Keratinocyte (primary cell): ENCODE data around the gene NPIPA2. TPM values are rescaled to one million over a fixed set of nuclear protein-coding genes. Genes with fewer than 3 reads are reported as not detected.
"Not testable (repeated sequence)": the region's sequence is repeated elsewhere in the genome, so short reads cannot be mapped to it uniquely, and the experiment has no call there.

ENCODE experiments used
- DNase-seq: peaks from one replicate; pipeline ENCODE4 v3.0.0-alpha.2; 2011; ENCODE audit warnings: low read depth, missing footprints, low spot score
- FAIRE-seq: peaks from 2 replicates; lab custom pipeline; 2011; peaks lifted over from hg19 to GRCh38; lab: Jason Lieb, UNC
- H2AFZ ChIP-seq: 2 replicates; pipeline ENCODE4 v1.6.0; 2012; ENCODE audit warnings: low read length, control low read depth, inconsistent platforms; ENCODE audit not compliant: control insufficient read depth
- H3K27ac ChIP-seq: 2 replicates; pipeline ENCODE4 v1.5.1; 2011; ENCODE audit warnings: low read length; ENCODE audit not compliant: control insufficient read depth, insufficient read depth
- H3K27me3 ChIP-seq: 3 replicates; pipeline ENCODE4 v1.6.0; 2011; ENCODE audit warnings: low read length; ENCODE audit not compliant: control insufficient read depth, insufficient read depth; ENCODE audit errors: extremely low read depth
- H3K36me3 ChIP-seq, 2 experiments: 2 replicates in 1 of 2; 3 replicates in 1 of 2; pipeline ENCODE4 v1.5.1; 2011; ENCODE audit warnings: low read length in 2 of 2, mild to moderate bottlenecking in 1 of 2; ENCODE audit not compliant: control insufficient read depth in 2 of 2, insufficient read depth in 2 of 2; ENCODE audit errors: extremely low read depth in 1 of 2
- H3K4me1 ChIP-seq: 3 replicates; pipeline ENCODE4 v1.5.1; 2011; ENCODE audit warnings: low read length; ENCODE audit not compliant: control insufficient read depth, insufficient read depth; ENCODE audit errors: extremely low read depth
- H3K4me2 ChIP-seq: 3 replicates; pipeline ENCODE4 v1.6.0; 2011; ENCODE audit warnings: low read depth, low read length; ENCODE audit not compliant: control insufficient read depth, insufficient read depth; ENCODE audit errors: extremely low read depth
- H3K4me3 ChIP-seq, 3 experiments: fragments of 200-600 bp in 1 of 3; sonication (generic) in 1 of 3; 2 replicates in 2 of 3; 3 replicates in 1 of 3; pipeline ENCODE4 v1.5.1; 2011 to 2016; ENCODE audit warnings: low read length in 3 of 3, mild to moderate bottlenecking in 3 of 3, control low read depth in 2 of 3, inconsistent platforms in 1 of 3, low read depth in 1 of 3, mixed read lengths in 1 of 3, mixed run types in 1 of 3, moderate library complexity in 1 of 3; ENCODE audit not compliant: control insufficient read depth in 2 of 3, insufficient read depth in 2 of 3; ENCODE audit errors: extremely low read depth in 1 of 3
- H3K79me2 ChIP-seq: 2 replicates; pipeline ENCODE4 v1.6.0; 2012; ENCODE audit warnings: low read length; ENCODE audit not compliant: control insufficient read depth, insufficient read depth
- H3K9ac ChIP-seq: 3 replicates; pipeline ENCODE4 v1.6.0; 2011; ENCODE audit warnings: low read length; ENCODE audit not compliant: control insufficient read depth, insufficient read depth; ENCODE audit errors: extremely low read depth
- H3K9me1 ChIP-seq: 3 replicates; pipeline ENCODE4 v1.6.0; 2011; ENCODE audit warnings: low read length; ENCODE audit not compliant: control insufficient read depth, insufficient read depth; ENCODE audit errors: extremely low read depth
- H3K9me3 ChIP-seq: 2 replicates; pipeline ENCODE4 v1.5.1; 2012; ENCODE audit warnings: low read depth, low read length; ENCODE audit not compliant: control insufficient read depth
- H4K20me1 ChIP-seq: 3 replicates; pipeline ENCODE4 v1.6.0; 2011; ENCODE audit warnings: low read length; ENCODE audit not compliant: control insufficient read depth, insufficient read depth; ENCODE audit errors: extremely low read depth
- dilution Hi-C: fragments of 300-500 bp; cut with MboI; formaldehyde crosslinking; loops from one replicate; pipeline ENCODE4 v1.7.0; 2020; ENCODE audit warnings: low sequenced_read_pairs; ENCODE audit not compliant: extremely low pct_ligation_motif_present
- polyA plus RNA-seq, 5 experiments: library from polyadenylated mRNA; depleted of rRNA in 3 of 5; stranded (reverse) in 3 of 5; stranded (forward) in 1 of 5; unstranded in 1 of 5; fragments of >200 nt; gene quantifications; 1 replicate in 1 of 5; 2 replicates in 3 of 5; 3 replicates in 1 of 5; pipeline versions ENCODE4 v1.2.1 to v1.2.3, GENCODE V29; 2011 to 2012; ENCODE audit warnings: missing spikeins in 2 of 5, low read depth in 1 of 5, low replicate concordance in 1 of 5

The NPIPA2 gene
- polyA plus RNA-seq, 1 donor (not counting 4 experiments of a cell fraction or from before 2014, with no cell fraction given): 2.1 TPM

- H3K9me3 ChIP-seq, H4K20me1 ChIP-seq, FAIRE-seq, H3K9me1 ChIP-seq, H3K4me1 ChIP-seq, H3K9ac ChIP-seq, H3K4me3 ChIP-seq, H3K79me2 ChIP-seq, H3K36me3 ChIP-seq, H3K27ac ChIP-seq, DNase-seq, H3K4me2 ChIP-seq, H3K27me3 ChIP-seq, dilution Hi-C loops, H2AFZ ChIP-seq: not testable (repeated sequence)
These were observed 71.6 kb downstream of the NPIPA2 start for GRCh38 chr16:14813890-14814289.

Other genes starting within 250 kb of the NPIPA2 start
- gene PARN, start 112.3 kb upstream of the NPIPA2 start, polyA plus RNA-seq: 29.4 to 40.8 TPM (median 33.9 TPM) in 3 replicates
- gene BFAR, start 109.6 kb upstream of the NPIPA2 start, polyA plus RNA-seq: 86.1 to 119 TPM (median 92.3 TPM) in 3 replicates
- gene PLA2G10, start 48.2 kb upstream of the NPIPA2 start, polyA plus RNA-seq: 0.54 to 3.2 TPM (median 1.0 TPM) in 3 replicates
- 0.45 to 1.2 TPM (median 0.79 TPM) in 3 replicates for gene NPIPA3, start 39.1 kb upstream of the NPIPA2 start, polyA plus RNA-seq
- gene NOMO1, start 91.2 kb downstream of the NPIPA2 start, polyA plus RNA-seq: 82.0 to 108 TPM (median 86.1 TPM) in 3 replicates
- gene NPIPA1, start 194.9 kb downstream of the NPIPA2 start, polyA plus RNA-seq: 37.2 to 46.0 TPM (median 41.6 TPM) in 3 replicates
- 57.9 to 70.7 TPM (median 67.0 TPM) in 3 replicates for gene PDXDC1, start 232.5 kb downstream of the NPIPA2 start, polyA plus RNA-seq